Gastrocnemius medialis (tissue), 4 donors: ENCODE results near the gene SURF2. TPM values are rescaled to one million over a fixed set of nuclear protein-coding genes. Genes with fewer than 3 reads are reported as not detected.
"Not testable (repeated sequence)": the region's sequence is repeated elsewhere in the genome, so short reads cannot be mapped to it uniquely, and the experiment has no call there.

Source experiments
- ATAC-seq, 2 donors: fragments of 150-250 bp; one replicate each; pipeline ENCODE4 v1.9.1; 2016
- DNase-seq, 2 donors: peaks; one replicate each; pipeline ENCODE4 v3.0.0-alpha.2; 2019
- H3K27ac ChIP-seq, 4 donors: fragments of 200-600 bp; sonication (generic); 1 replicate in 1 of 4; 2 replicates in 3 of 4; pipeline ENCODE4 v1.5.1; 2016 to 2018; ENCODE audit warnings: mild to moderate bottlenecking in 2 of 4, moderate library complexity in 1 of 4
- H3K27me3 ChIP-seq, 3 donors: fragments of 200-600 bp; sonication (generic) in 2 of 3; 1 replicate in 1 of 3; 2 replicates in 2 of 3; pipeline versions ENCODE4 v1.5.1 to v1.6.0; 2016 to 2019; ENCODE audit warnings: mild to moderate bottlenecking in 1 of 3, moderate library complexity in 1 of 3
- H3K36me3 ChIP-seq, 2 donors: fragments of 200-600 bp; sonication (generic) in 1 of 2; one replicate each; pipeline ENCODE4 v1.5.1; 2017 to 2018
- H3K4me1 ChIP-seq, 2 donors: fragments of 200-600 bp; sonication (generic) in 1 of 2; one replicate each; pipeline ENCODE4 v1.5.1; 2016 to 2017; ENCODE audit warnings: mild to moderate bottlenecking in 2 of 2
- H3K4me3 ChIP-seq, 4 donors: fragments of 200-600 bp; sonication (generic) in 3 of 4; 1 replicate in 1 of 4; 2 replicates in 3 of 4; pipeline ENCODE4 v1.5.1; 2016 to 2019; ENCODE audit warnings: mild to moderate bottlenecking in 2 of 4
- H3K9me3 ChIP-seq, 3 donors: fragments of 200-600 bp; sonication (generic) in 2 of 3; 1 replicate in 1 of 3; 2 replicates in 2 of 3; pipeline ENCODE4 v1.5.1; 2016 to 2019
- CTCF ChIP-seq, 5 experiments: fragments of 450-650 bp in 3 of 5; fragments of 200-600 bp in 2 of 5; sonication (generic) in 2 of 5; IDR thresholded peaks in 4 of 5; conservative IDR thresholded peaks in 1 of 5; 1 replicate in 4 of 5; 2 replicates in 1 of 5; pipeline ENCODE4 v1.5.1; 2016 to 2019; ENCODE audit warnings: antibody characterized with exemption in 5 of 5, mild to moderate bottlenecking in 3 of 5, moderate library complexity in 3 of 5
- POLR2A ChIP-seq, 2 donors: fragments of 450-650 bp; IDR thresholded peaks; one replicate each; pipeline ENCODE4 v1.6.1; 2017; ENCODE audit warnings: antibody characterized with exemption in 2 of 2, mild to moderate bottlenecking in 2 of 2, moderate library complexity in 2 of 2
- in situ Hi-C, 4 donors: fragments of 200-750 bp; cut with MboI; loops; one replicate each; pipeline versions ENCODE4 v1.15.0 to v1.8.0; 2017; ENCODE audit warnings: low sequenced_read_pairs in 4 of 4
- intact Hi-C: fragments of 100-400 bp; cut with DNase I; formaldehyde crosslinking; loops from one replicate; pipeline ENCODE4 v1.15.1; 2023; ENCODE audit warnings: low total_unique reads
- total RNA-seq, 4 donors: library from RNA; depleted of rRNA; stranded (reverse); fragments of >200 nt; gene quantifications; one replicate each; pipeline versions ENCODE4 v1.1.0 to v1.2.3, GENCODE V29; 2016

SURF2 gene
- total RNA-seq, 4 donors from 2014 or later: 14.3 to 26.4 (median 24.8) TPM

GRCh38 chr9:133386338-133386737 lies 30.0 kb downstream of the SURF2 start:
- DNase-seq: no peak
- intact Hi-C loops: no loop called here
- no peak for ATAC-seq
- in situ Hi-C loops: no loop called here
- H3K36me3 ChIP-seq: no peaks in the 10 kb centered on the region
- no peak overlapping the region for H3K4me3 ChIP-seq
- peaks cover 0 to 8% (median 0%) of the 10 kb centered on the region in 3 donors for H3K27me3 ChIP-seq
- H3K9me3 ChIP-seq: no peaks in the 10 kb centered on the region
- H3K4me1 ChIP-seq: no peaks in the 10 kb centered on the region
- TF ChIP-seq CTCF (IDR thresholded peaks at IDR 0.05 in 4 of 5, conservative IDR thresholded peaks at IDR 0.05 in 1 of 5) (no peak), POLR2A (IDR thresholded peaks at IDR 0.05) (no peak)
- no peak overlapping the region for H3K27ac ChIP-seq

- Histone ChIP-seq H3K4me3 (no peak overlapping the region), H3K27me3 (peaks cover 0 to 8% (median 0%) of the 10 kb centered on the region in 3 donors), H3K36me3 (no peaks in the 10 kb centered on the region), H3K9me3 (no peaks in the 10 kb centered on the region), H3K27ac (no peak overlapping the region), H3K4me1 (no peaks in the 10 kb centered on the region)
- no peak for TF ChIP-seq POLR2A (IDR thresholded peaks at IDR 0.05)
- no peak for TF ChIP-seq CTCF (IDR thresholded peaks at IDR 0.05 in 4 of 5, conservative IDR thresholded peaks at IDR 0.05 in 1 of 5)
- in situ Hi-C loops: no loop called here
- ATAC-seq (no peak), DNase-seq (no peak)
- intact Hi-C loops: no loop called here
These were observed 31.3 kb downstream of the SURF2 start for GRCh38 chr9:133387680-133388079.

GRCh38 chr9:133389025-133389557 lies 32.7 kb downstream of the SURF2 start:
- H3K27ac ChIP-seq: no peak overlapping the region
- DNase-seq (no peak), ATAC-seq (no peak)
- TF ChIP-seq POLR2A (IDR thresholded peaks at IDR 0.05) (no peak), CTCF (IDR thresholded peaks at IDR 0.05 in 4 of 5, conservative IDR thresholded peaks at IDR 0.05 in 1 of 5) (no peak)
- intact Hi-C loops: no loop called here
- no peak overlapping the region for H3K4me3 ChIP-seq
- H3K9me3 ChIP-seq: no peaks in the 10 kb centered on the region
- no peaks in the 10 kb centered on the region for H3K36me3 ChIP-seq
- in situ Hi-C loops: no loop called here
- H3K4me1 ChIP-seq: no peaks in the 10 kb centered on the region
- H3K27me3 ChIP-seq: peaks cover 0 to 8% (median 5%) of the 10 kb centered on the region in 3 donors

GRCh38 chr9:133389562-133389961 lies 33.2 kb downstream of the SURF2 start:
- TF ChIP-seq CTCF (IDR thresholded peaks at IDR 0.05 in 4 of 5, conservative IDR thresholded peaks at IDR 0.05 in 1 of 5) (no peak), POLR2A (IDR thresholded peaks at IDR 0.05) (no peak)
- no peak overlapping the region for H3K27ac ChIP-seq
- H3K4me3 ChIP-seq: no peak overlapping the region
- H3K4me1 ChIP-seq: no peaks in the 10 kb centered on the region
- intact Hi-C loops (no loop called here), in situ Hi-C loops (no loop called here)
- H3K36me3 ChIP-seq: no peaks in the 10 kb centered on the region
- no peak for DNase-seq
- no peaks in the 10 kb centered on the region for H3K9me3 ChIP-seq
- H3K27me3 ChIP-seq: peaks cover 2 to 12% (median 10%) of the 10 kb centered on the region in 3 donors
- no peak for ATAC-seq

- in situ Hi-C loops: no loop called here
- ATAC-seq: no peak
- Histone ChIP-seq H3K4me1 (no peaks in the 10 kb centered on the region), H3K27me3 (peaks cover 7 to 21% (median 20%) of the 10 kb centered on the region in 3 donors), H3K27ac (no peak overlapping the region), H3K4me3 (no peak overlapping the region), H3K9me3 (no peaks in the 10 kb centered on the region), H3K36me3 (no peaks in the 10 kb centered on the region)
- intact Hi-C loops: no loop called here
- TF ChIP-seq POLR2A (IDR thresholded peaks at IDR 0.05): no peak
- TF ChIP-seq CTCF (IDR thresholded peaks at IDR 0.05 in 4 of 5, conservative IDR thresholded peaks at IDR 0.05 in 1 of 5): no peak
- DNase-seq: no peak
These were observed 34.4 kb downstream of the SURF2 start for GRCh38 chr9:133390713-133391112.

- in situ Hi-C loops, ATAC-seq, intact Hi-C loops: not testable (repeated sequence)
These were observed 35.1 kb downstream of the SURF2 start for GRCh38 chr9:133391449-133391848.

GRCh38 chr9:133392308-133392707 lies 36.0 kb downstream of the SURF2 start:
- H3K4me1 ChIP-seq, H3K27ac ChIP-seq, H3K4me3 ChIP-seq, DNase-seq, H3K36me3 ChIP-seq, H3K9me3 ChIP-seq, ATAC-seq, intact Hi-C loops, in situ Hi-C loops: not testable (repeated sequence)
- peaks cover 7 to 22% (median 21%) of the 10 kb centered on the region in 3 donors for H3K27me3 ChIP-seq

More at GRCh38 chr9:133391449-133391848, 35.1 kb downstream of the SURF2 start:
- not testable (repeated sequence) for H3K36me3 ChIP-seq, DNase-seq, H3K4me1 ChIP-seq, H3K4me3 ChIP-seq, H3K9me3 ChIP-seq, H3K27ac ChIP-seq
- H3K27me3 ChIP-seq: peaks cover 7 to 22% (median 21%) of the 10 kb centered on the region in 3 donors
